Prostate gland (tissue), 2 donors: Measurements from ENCODE around the gene ZNF414. TPM values are rescaled to one million over a fixed set of nuclear protein-coding genes. Genes with fewer than 3 reads are reported as not detected.
A peak's percentile ranks its signal among the peaks of the same experiment; 100 is the strongest.
"Not testable (repeated sequence)": the region's sequence is repeated elsewhere in the genome, so short reads cannot be mapped to it uniquely, and the experiment has no call there.

Experiments
- DNase-seq: peaks from one replicate; pipeline ENCODE4 v3.0.0-alpha.2; 2019; ENCODE audit warnings: low spot score
- H3K27ac ChIP-seq, 2 donors: fragments of 200-600 bp; sonication (generic); 2 replicates each; pipeline ENCODE4 v1.5.1; 2017 to 2019
- H3K27me3 ChIP-seq: fragments of 200-600 bp; sonication (generic); replicated peaks from 2 replicates; pipeline ENCODE4 v1.5.1; 2019; ENCODE audit not compliant: insufficient read depth
- H3K36me3 ChIP-seq, 2 donors: fragments of 200-600 bp; sonication (generic); 1 replicate in 1 of 2; 2 replicates in 1 of 2; pipeline versions ENCODE4 v1.5.1 to v1.8.1; 2017 to 2019
- H3K4me1 ChIP-seq: fragments of 200-600 bp; sonication (generic); replicated peaks from 2 replicates; pipeline ENCODE4 v1.5.1; 2019
- H3K4me3 ChIP-seq, 2 donors: fragments of 200-600 bp; sonication (generic); 2 replicates each; pipeline ENCODE4 v1.5.1; 2017 to 2019
- H3K9me3 ChIP-seq: fragments of 200-600 bp; sonication (generic); 2 replicates; pipeline ENCODE4 v1.5.1; 2017
- CTCF ChIP-seq, 4 experiments: fragments of 200-600 bp in 2 of 4; fragments of 450-650 bp in 2 of 4; sonication (generic) in 2 of 4; IDR thresholded peaks; 1 replicate in 3 of 4; 2 replicates in 1 of 4; pipeline ENCODE4 v1.5.1; 2016 to 2019; ENCODE audit warnings: antibody characterized with exemption in 4 of 4, mild to moderate bottlenecking in 2 of 4, moderate library complexity in 2 of 4
- POLR2A ChIP-seq: fragments of 450-650 bp; IDR thresholded peaks from one replicate; pipeline ENCODE4 v1.6.1; 2016; ENCODE audit warnings: antibody characterized with exemption, mild to moderate bottlenecking
- POLR2AphosphoS5 ChIP-seq: sonication (generic); formaldehyde crosslinking; IDR thresholded peaks from one replicate; pipeline ENCODE4 v1.6.1; 2017; ENCODE audit warnings: antibody characterized with exemption
- WGBS: methylation state at CpG from one replicate; pipeline ENCODE4 v1.1.5; 2018; 5-methylcytosine and 5-hydroxymethylcytosine counted together
- intact Hi-C: fragments of 100-400 bp; cut with DNase I; formaldehyde crosslinking; loops from one replicate; pipeline ENCODE4 v1.14.2; 2022
- total RNA-seq, 2 donors: library from RNA; depleted of rRNA; stranded (reverse); fragments of >200 nt; gene quantifications; one replicate each; pipeline ENCODE4 v1.1.0, GENCODE V29; 2016

The ZNF414 gene
- 10 to 100 TPM; 24.4 to 59.5 TPM for total RNA-seq

GRCh38 chr19:8513687-8514504 lies at the start of gene ZNF414:
ZNF414 (minus strand) TSS chr19:8514167; CDS start chr19:8514046, 121 bp downstream.
- peak within 1 kb of the TSS; percentile 73 to 97 for H3K4me3 ChIP-seq
- H3K4me1 ChIP-seq = peaks cover 7% of the 10 kb centered on the region
- 2% methylated on average over 52 of the region's 70 CpGs for WGBS
- DNase-seq = peak; percentile 95
- H3K27ac ChIP-seq = peak within 1 kb of the TSS; percentile 98 to 100
- H3K36me3 ChIP-seq = no peaks in the 10 kb centered on the region
- no peaks in the 10 kb centered on the region for H3K9me3 ChIP-seq
- TF ChIP-seq POLR2A (peak; percentile 77), POLR2AphosphoS5 (peak; percentile 77), CTCF (IDR thresholded peaks at IDR 0.05) (peak in 2 of 4 experiments; percentile 6 to 26)
- intact Hi-C loops = no loop called here
- H3K27me3 ChIP-seq = no peaks in the 10 kb centered on the region

- TF ChIP-seq POLR2A = no peak
- no peak for TF ChIP-seq POLR2AphosphoS5
- TF ChIP-seq CTCF (IDR thresholded peaks at IDR 0.05) = no peak
- Histone ChIP-seq H3K9me3 (no peaks in the 10 kb centered on the region), H3K4me3 (no peak overlapping the region), H3K4me1 (no peaks in the 10 kb centered on the region), H3K27me3 (no peaks in the 10 kb centered on the region), H3K27ac (no peak overlapping the region), H3K36me3 (no peaks in the 10 kb centered on the region)
- intact Hi-C loops = no loop called here
- no peak for DNase-seq
- 66% methylated on average over 2 of the region's 2 CpGs for WGBS
Observed at GRCh38 chr19:8561075-8561764, 47.3 kb upstream of the ZNF414 start.

- 83% methylated on average over 2 of the region's 2 CpGs for WGBS
Observed at GRCh38 chr19:8558325-8558724, 44.4 kb upstream of the ZNF414 start.

GRCh38 chr19:8557642-8558238 lies 43.8 kb upstream of the ZNF414 start:
- TF ChIP-seq POLR2A (no peak), POLR2AphosphoS5 (no peak), CTCF (IDR thresholded peaks at IDR 0.05) (no peak)
- Histone ChIP-seq H3K9me3 (no peaks in the 10 kb centered on the region), H3K36me3 (no peaks in the 10 kb centered on the region), H3K27me3 (no peaks in the 10 kb centered on the region), H3K27ac (no peak overlapping the region), H3K4me3 (no peak overlapping the region), H3K4me1 (no peaks in the 10 kb centered on the region)
- DNase-seq = no peak
- 72% methylated on average over 6 of the region's 6 CpGs for WGBS
- intact Hi-C loops = no loop called here

More at GRCh38 chr19:8558325-8558724, 44.4 kb upstream of the ZNF414 start:
- Histone ChIP-seq H3K9me3 (no peaks in the 10 kb centered on the region), H3K36me3 (no peaks in the 10 kb centered on the region), H3K27ac (no peak overlapping the region), H3K4me1 (no peaks in the 10 kb centered on the region), H3K4me3 (no peak overlapping the region), H3K27me3 (no peaks in the 10 kb centered on the region)
- DNase-seq = no peak
- intact Hi-C loops = no loop called here
- TF ChIP-seq POLR2AphosphoS5 = no peak
- TF ChIP-seq CTCF (IDR thresholded peaks at IDR 0.05) = no peak
- TF ChIP-seq POLR2A = no peak

- DNase-seq, H3K36me3 ChIP-seq, H3K4me1 ChIP-seq, H3K27ac ChIP-seq, H3K27me3 ChIP-seq, intact Hi-C loops, H3K4me3 ChIP-seq, H3K9me3 ChIP-seq: not testable (repeated sequence)
- WGBS = 93% methylated on average over 7 of the region's 7 CpGs
Observed at GRCh38 chr19:8553729-8554128, 39.8 kb upstream of the ZNF414 start.
